Keratinocyte (primary cell): ENCODE results near the gene MMAB. TPM values are rescaled to one million over a fixed set of nuclear protein-coding genes. Genes with fewer than 3 reads are reported as not detected.

ENCODE experiments used
- DNase-seq: peaks from one replicate; pipeline ENCODE4 v3.0.0-alpha.2; 2011; ENCODE audit warnings: low read depth, missing footprints, low spot score
- FAIRE-seq: peaks from 2 replicates; lab custom pipeline; 2011; peaks lifted over from hg19 to GRCh38; lab: Jason Lieb, UNC
- H2AFZ ChIP-seq: 2 replicates; pipeline ENCODE4 v1.6.0; 2012; ENCODE audit warnings: low read length, control low read depth, inconsistent platforms; ENCODE audit not compliant: control insufficient read depth
- H3K27ac ChIP-seq: 2 replicates; pipeline ENCODE4 v1.5.1; 2011; ENCODE audit warnings: low read length; ENCODE audit not compliant: control insufficient read depth, insufficient read depth
- H3K27me3 ChIP-seq: 3 replicates; pipeline ENCODE4 v1.6.0; 2011; ENCODE audit warnings: low read length; ENCODE audit not compliant: control insufficient read depth, insufficient read depth; ENCODE audit errors: extremely low read depth
- H3K36me3 ChIP-seq, 2 experiments: 2 replicates in 1 of 2; 3 replicates in 1 of 2; pipeline ENCODE4 v1.5.1; 2011; ENCODE audit warnings: low read length in 2 of 2, mild to moderate bottlenecking in 1 of 2; ENCODE audit not compliant: control insufficient read depth in 2 of 2, insufficient read depth in 2 of 2; ENCODE audit errors: extremely low read depth in 1 of 2
- H3K4me1 ChIP-seq: 3 replicates; pipeline ENCODE4 v1.5.1; 2011; ENCODE audit warnings: low read length; ENCODE audit not compliant: control insufficient read depth, insufficient read depth; ENCODE audit errors: extremely low read depth
- H3K4me2 ChIP-seq: 3 replicates; pipeline ENCODE4 v1.6.0; 2011; ENCODE audit warnings: low read depth, low read length; ENCODE audit not compliant: control insufficient read depth, insufficient read depth; ENCODE audit errors: extremely low read depth
- H3K4me3 ChIP-seq, 3 experiments: fragments of 200-600 bp in 1 of 3; sonication (generic) in 1 of 3; 2 replicates in 2 of 3; 3 replicates in 1 of 3; pipeline ENCODE4 v1.5.1; 2011 to 2016; ENCODE audit warnings: low read length in 3 of 3, mild to moderate bottlenecking in 3 of 3, control low read depth in 2 of 3, inconsistent platforms in 1 of 3, low read depth in 1 of 3, mixed read lengths in 1 of 3, mixed run types in 1 of 3, moderate library complexity in 1 of 3; ENCODE audit not compliant: control insufficient read depth in 2 of 3, insufficient read depth in 2 of 3; ENCODE audit errors: extremely low read depth in 1 of 3
- H3K79me2 ChIP-seq: 2 replicates; pipeline ENCODE4 v1.6.0; 2012; ENCODE audit warnings: low read length; ENCODE audit not compliant: control insufficient read depth, insufficient read depth
- H3K9ac ChIP-seq: 3 replicates; pipeline ENCODE4 v1.6.0; 2011; ENCODE audit warnings: low read length; ENCODE audit not compliant: control insufficient read depth, insufficient read depth; ENCODE audit errors: extremely low read depth
- H3K9me1 ChIP-seq: 3 replicates; pipeline ENCODE4 v1.6.0; 2011; ENCODE audit warnings: low read length; ENCODE audit not compliant: control insufficient read depth, insufficient read depth; ENCODE audit errors: extremely low read depth
- H3K9me3 ChIP-seq: 2 replicates; pipeline ENCODE4 v1.5.1; 2012; ENCODE audit warnings: low read depth, low read length; ENCODE audit not compliant: control insufficient read depth
- H4K20me1 ChIP-seq: 3 replicates; pipeline ENCODE4 v1.6.0; 2011; ENCODE audit warnings: low read length; ENCODE audit not compliant: control insufficient read depth, insufficient read depth; ENCODE audit errors: extremely low read depth
- EZH2 ChIP-seq: IDR thresholded peaks from one replicate; pipeline ENCODE4 v1.6.1; 2012; ENCODE audit warnings: inconsistent platforms, mild to moderate bottlenecking, low read length, moderate library complexity
- dilution Hi-C: fragments of 300-500 bp; cut with MboI; formaldehyde crosslinking; loops from one replicate; pipeline ENCODE4 v1.7.0; 2020; ENCODE audit warnings: low sequenced_read_pairs; ENCODE audit not compliant: extremely low pct_ligation_motif_present
- polyA plus RNA-seq, 5 experiments: library from polyadenylated mRNA; depleted of rRNA in 3 of 5; stranded (reverse) in 3 of 5; stranded (forward) in 1 of 5; unstranded in 1 of 5; fragments of >200 nt; gene quantifications; 1 replicate in 1 of 5; 2 replicates in 3 of 5; 3 replicates in 1 of 5; pipeline versions ENCODE4 v1.2.1 to v1.2.3, GENCODE V29; 2011 to 2012; ENCODE audit warnings: missing spikeins in 2 of 5, low read depth in 1 of 5, low replicate concordance in 1 of 5
- TF ChIP-seq, protein P1 (sequence below), 3 experiments: IDR thresholded peaks in 1 of 3; conservative IDR thresholded peaks in 1 of 3; optimal IDR thresholded peaks in 1 of 3; 2 replicates in 2 of 3; 3 replicates in 1 of 3; pipeline versions ENCODE3 to v1.5.1; 2011; ENCODE audit warnings: low read length in 3 of 3, mild to moderate bottlenecking in 3 of 3, moderate library complexity in 2 of 3, control low read depth in 1 of 3, inconsistent platforms in 1 of 3; ENCODE audit not compliant: insufficient read depth in 2 of 3; ENCODE audit errors: extremely low read depth in 1 of 3

MMAB gene
- polyA plus RNA-seq, 1 donor (not counting 4 experiments of a cell fraction or from before 2014, with no cell fraction given) = 30.6 TPM

DNA sequence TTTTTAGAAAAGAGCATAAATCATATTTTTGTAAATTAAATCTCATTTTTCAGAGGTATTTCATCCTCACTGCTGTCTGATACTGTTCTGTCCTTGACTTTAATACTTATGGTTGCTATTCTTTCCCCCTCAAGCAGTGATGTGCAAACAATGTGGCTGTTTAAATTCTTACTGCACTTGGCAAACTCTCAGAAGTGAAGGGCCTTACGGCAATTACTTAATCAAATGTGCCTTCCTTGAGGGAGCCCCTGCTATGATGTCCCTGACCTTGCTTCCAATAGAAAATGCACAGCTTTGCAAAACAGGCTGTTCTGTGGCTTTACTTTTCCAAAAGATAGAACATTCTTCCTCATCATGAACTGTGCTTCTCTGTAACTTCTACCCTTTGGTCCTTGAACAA lies 60.7 kb downstream of the MMAB start:
- no peak overlapping the region for H3K27ac ChIP-seq
- no peaks in the 10 kb centered on the region for H3K79me2 ChIP-seq
- H3K27me3 ChIP-seq = no peaks in the 10 kb centered on the region
- H3K9me3 ChIP-seq = no peaks in the 10 kb centered on the region
- no peak overlapping the region for H3K4me3 ChIP-seq
- H3K9ac ChIP-seq = no peak overlapping the region
- no peaks in the 10 kb centered on the region for H3K4me1 ChIP-seq
- no peaks in the 10 kb centered on the region for H4K20me1 ChIP-seq
- dilution Hi-C loops = no loop called here
- peaks cover 26 to 32% of the 10 kb centered on the region in 2 experiments for H3K36me3 ChIP-seq
- no peak for FAIRE-seq
- no peak overlapping the region for H3K4me2 ChIP-seq
- H3K9me1 ChIP-seq = no peaks in the 10 kb centered on the region
- no peak for DNase-seq
- no peak for TF ChIP-seq EZH2
- TF ChIP-seq, protein P1, sequence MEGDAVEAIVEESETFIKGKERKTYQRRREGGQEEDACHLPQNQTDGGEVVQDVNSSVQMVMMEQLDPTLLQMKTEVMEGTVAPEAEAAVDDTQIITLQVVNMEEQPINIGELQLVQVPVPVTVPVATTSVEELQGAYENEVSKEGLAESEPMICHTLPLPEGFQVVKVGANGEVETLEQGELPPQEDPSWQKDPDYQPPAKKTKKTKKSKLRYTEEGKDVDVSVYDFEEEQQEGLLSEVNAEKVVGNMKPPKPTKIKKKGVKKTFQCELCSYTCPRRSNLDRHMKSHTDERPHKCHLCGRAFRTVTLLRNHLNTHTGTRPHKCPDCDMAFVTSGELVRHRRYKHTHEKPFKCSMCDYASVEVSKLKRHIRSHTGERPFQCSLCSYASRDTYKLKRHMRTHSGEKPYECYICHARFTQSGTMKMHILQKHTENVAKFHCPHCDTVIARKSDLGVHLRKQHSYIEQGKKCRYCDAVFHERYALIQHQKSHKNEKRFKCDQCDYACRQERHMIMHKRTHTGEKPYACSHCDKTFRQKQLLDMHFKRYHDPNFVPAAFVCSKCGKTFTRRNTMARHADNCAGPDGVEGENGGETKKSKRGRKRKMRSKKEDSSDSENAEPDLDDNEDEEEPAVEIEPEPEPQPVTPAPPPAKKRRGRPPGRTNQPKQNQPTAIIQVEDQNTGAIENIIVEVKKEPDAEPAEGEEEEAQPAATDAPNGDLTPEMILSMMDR (optimal IDR thresholded peaks at IDR 0.05 in 1 of 3, IDR thresholded peaks at IDR 0.05 in 1 of 3, conservative IDR thresholded peaks at IDR 0.05 in 1 of 3; ENCODE audit: extremely low read depth in 1 of 3, insufficient read depth in 2 of 3, low read length in 3 of 3) = no peak
- no peak overlapping the region for H2AFZ ChIP-seq

DNA sequence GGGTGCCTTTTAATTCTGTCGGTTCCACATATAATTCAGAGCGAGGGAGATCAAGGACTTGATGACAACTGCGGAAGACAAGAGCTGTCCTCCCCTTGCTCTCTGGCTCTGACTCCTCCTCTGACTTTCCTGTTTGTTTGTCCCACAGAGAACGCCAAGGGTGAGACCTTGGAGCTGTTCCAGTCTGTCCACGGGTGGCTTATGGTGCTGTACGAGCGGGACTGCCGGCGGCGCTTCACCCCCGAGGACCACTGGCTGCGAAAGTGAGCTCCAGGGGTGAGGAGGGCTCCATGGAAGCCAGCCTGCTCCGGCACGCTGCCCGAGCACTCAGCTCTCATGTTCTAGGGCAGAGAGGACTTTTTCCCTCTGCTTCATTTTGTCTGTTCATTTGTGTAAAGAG lies 63.1 kb downstream of the MMAB start:
- Histone ChIP-seq H3K9me3 (no peaks in the 10 kb centered on the region), H3K9me1 (no peaks in the 10 kb centered on the region), H3K4me3 (no peak overlapping the region), H3K4me1 (no peaks in the 10 kb centered on the region), H4K20me1 (no peaks in the 10 kb centered on the region), H3K4me2 (no peak overlapping the region), H3K9ac (no peak overlapping the region), H3K79me2 (no peaks in the 10 kb centered on the region), H3K27me3 (no peaks in the 10 kb centered on the region), H2AFZ (no peak overlapping the region), H3K36me3 (peaks cover 28 to 32% of the 10 kb centered on the region in 2 experiments), H3K27ac (no peak overlapping the region)
- dilution Hi-C loops = no loop called here
- FAIRE-seq = no peak
- no peak for DNase-seq
- no peak for TF ChIP-seq EZH2
- TF ChIP-seq, protein P1 (optimal IDR thresholded peaks at IDR 0.05 in 1 of 3, IDR thresholded peaks at IDR 0.05 in 1 of 3, conservative IDR thresholded peaks at IDR 0.05 in 1 of 3; ENCODE audit: extremely low read depth in 1 of 3, insufficient read depth in 2 of 3, low read length in 3 of 3) = no peak
